PC-3 (cell line): Measurements from ENCODE around the gene RGMB.

Experiments
- CTCF ChIP-seq: fragments of 300-600 bp; sonication (generic); conservative IDR thresholded peaks from 2 replicates; pipeline ENCODE4 v1.5.1; 2017; ENCODE audit warnings: antibody characterized with exemption, low read depth, mild to moderate bottlenecking, low read length
- EZH2 ChIP-seq: fragments of 300-600 bp; sonication (generic); IDR thresholded peaks from one replicate; pipeline ENCODE4 v1.6.1; 2017; ENCODE audit warnings: antibody characterized with exemption, mild to moderate bottlenecking, low read length; ENCODE audit not compliant: unreplicated experiment
- EZH2phosphoT487 ChIP-seq: fragments of 300-600 bp; sonication (generic); IDR thresholded peaks from 2 replicates; pipeline ENCODE4 v1.6.1; 2018; ENCODE audit warnings: mild to moderate bottlenecking, antibody characterized with exemption, low read length, borderline replicate concordance

GRCh38 chr5:98773464-98774191 is at the start of gene RGMB:
- no peak for TF ChIP-seq EZH2phosphoT487
- TF ChIP-seq CTCF: no peak
- no peak for TF ChIP-seq EZH2
